Type B pancreatic cell (in vitro differentiated cells): Measurements from ENCODE around the gene SDF4. TPM values are rescaled to one million over a fixed set of nuclear protein-coding genes. Genes with fewer than 3 reads are reported as not detected.
A peak's percentile ranks its signal among the peaks of the same experiment; 100 is the strongest.

Experiments
- DNase-seq: peaks from one replicate; pipeline ENCODE4 v3.0.0; 2021; ENCODE audit warnings: mixed read lengths; ENCODE audit not compliant: unreplicated experiment; ENCODE audit errors: extremely low spot score
- H3K27ac Mint-ChIP-seq: 2 replicates; pipeline ENCODE4 v1.8.0; 2021; ENCODE audit warnings: mild to moderate bottlenecking, mixed read lengths
- H3K27me3 Mint-ChIP-seq: 2 replicates; pipeline ENCODE4 v1.8.0; 2021; ENCODE audit warnings: mixed read lengths
- H3K36me3 Mint-ChIP-seq: 2 replicates; pipeline ENCODE4 v1.8.0; 2021; ENCODE audit warnings: mixed read lengths
- H3K4me1 Mint-ChIP-seq: one replicate; pipeline ENCODE4 v1.8.0; 2021; ENCODE audit warnings: mixed read lengths; ENCODE audit not compliant: unreplicated experiment
- H3K4me3 Mint-ChIP-seq: 2 replicates; pipeline ENCODE4 v1.8.0; 2021; ENCODE audit warnings: mild to moderate bottlenecking, mixed read lengths
- H3K9me3 Mint-ChIP-seq: 2 replicates; pipeline ENCODE4 v1.8.0; 2021; ENCODE audit warnings: mixed read lengths
- long read RNA-seq: library from polyadenylated mRNA; unstranded; transcript quantifications from one replicate; pipeline ENCODE4 v2.0.0, GENCODE V29; 2020
- total RNA-seq: library from RNA; stranded (reverse); gene quantifications from 2 replicates; pipeline ENCODE4 v1.2.1, GENCODE V29; 2021; ENCODE audit warnings: low replicate concordance
- TF ChIP-seq, protein P1 (sequence below): fragments of 200-600 bp; sonication (generic); conservative IDR thresholded peaks from 2 replicates; pipeline ENCODE4 v1.5.0; 2021; ENCODE audit warnings: antibody characterized with exemption, mild to moderate bottlenecking

Gene SDF4, protein sequence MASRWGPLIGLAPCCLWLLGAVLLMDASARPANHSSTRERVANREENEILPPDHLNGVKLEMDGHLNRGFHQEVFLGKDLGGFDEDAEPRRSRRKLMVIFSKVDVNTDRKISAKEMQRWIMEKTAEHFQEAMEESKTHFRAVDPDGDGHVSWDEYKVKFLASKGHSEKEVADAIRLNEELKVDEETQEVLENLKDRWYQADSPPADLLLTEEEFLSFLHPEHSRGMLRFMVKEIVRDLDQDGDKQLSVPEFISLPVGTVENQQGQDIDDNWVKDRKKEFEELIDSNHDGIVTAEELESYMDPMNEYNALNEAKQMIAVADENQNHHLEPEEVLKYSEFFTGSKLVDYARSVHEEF
- 116 and 136 TPM in 2 replicates for total RNA-seq
- long read RNA-seq, partial matches to known transcripts, result 0 of 2 reads
- long read RNA-seq, other reads (novel, unspliced or antisense), result 2 of 2 reads

DNA sequence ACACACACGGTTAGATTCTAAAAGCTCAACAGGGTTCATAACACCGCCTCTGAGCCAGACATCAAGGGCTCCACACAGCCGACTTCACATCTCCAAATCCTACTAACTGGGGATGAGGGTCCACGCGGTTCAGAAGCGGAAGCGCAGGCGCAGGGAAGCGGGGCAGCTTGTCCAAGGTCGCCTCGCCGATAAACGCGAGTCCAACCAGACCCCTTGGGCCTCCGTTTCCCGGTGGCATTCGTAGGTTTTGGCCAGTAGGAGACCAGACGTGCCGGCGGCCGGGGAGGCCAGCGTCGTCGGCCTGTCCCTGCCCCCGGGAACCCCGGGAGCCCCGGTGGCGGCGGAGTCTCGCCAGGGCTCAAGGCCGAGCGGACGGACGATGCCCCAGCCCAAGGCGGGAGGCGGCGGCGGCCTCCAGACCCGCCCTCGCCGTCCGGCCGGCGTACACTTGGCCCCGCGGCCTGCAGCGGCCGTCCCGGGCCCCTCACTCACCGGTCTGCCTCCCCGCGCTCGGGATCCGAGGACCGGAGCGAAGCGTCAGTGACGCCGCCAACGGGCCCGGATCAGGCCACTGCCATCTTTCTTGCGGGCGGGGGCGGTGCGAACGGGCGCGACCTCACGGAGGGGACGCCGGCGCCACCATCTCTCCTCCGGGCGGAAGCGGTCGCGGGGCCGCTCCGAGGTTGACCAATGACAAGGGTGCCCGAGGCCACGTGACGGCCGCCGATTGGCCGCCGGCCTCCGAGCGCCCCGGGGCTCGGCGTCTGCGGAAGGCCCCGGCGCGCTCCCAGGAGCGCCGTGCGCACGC, at the start of gene SDF4:
Gene SDF4, minus strand, starts transcription at position 602 of the 808 bp plus-strand sequence. CDS start 3,229 bp downstream, outside the sequence.
- TF ChIP-seq, protein P1, sequence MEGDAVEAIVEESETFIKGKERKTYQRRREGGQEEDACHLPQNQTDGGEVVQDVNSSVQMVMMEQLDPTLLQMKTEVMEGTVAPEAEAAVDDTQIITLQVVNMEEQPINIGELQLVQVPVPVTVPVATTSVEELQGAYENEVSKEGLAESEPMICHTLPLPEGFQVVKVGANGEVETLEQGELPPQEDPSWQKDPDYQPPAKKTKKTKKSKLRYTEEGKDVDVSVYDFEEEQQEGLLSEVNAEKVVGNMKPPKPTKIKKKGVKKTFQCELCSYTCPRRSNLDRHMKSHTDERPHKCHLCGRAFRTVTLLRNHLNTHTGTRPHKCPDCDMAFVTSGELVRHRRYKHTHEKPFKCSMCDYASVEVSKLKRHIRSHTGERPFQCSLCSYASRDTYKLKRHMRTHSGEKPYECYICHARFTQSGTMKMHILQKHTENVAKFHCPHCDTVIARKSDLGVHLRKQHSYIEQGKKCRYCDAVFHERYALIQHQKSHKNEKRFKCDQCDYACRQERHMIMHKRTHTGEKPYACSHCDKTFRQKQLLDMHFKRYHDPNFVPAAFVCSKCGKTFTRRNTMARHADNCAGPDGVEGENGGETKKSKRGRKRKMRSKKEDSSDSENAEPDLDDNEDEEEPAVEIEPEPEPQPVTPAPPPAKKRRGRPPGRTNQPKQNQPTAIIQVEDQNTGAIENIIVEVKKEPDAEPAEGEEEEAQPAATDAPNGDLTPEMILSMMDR, result no peak
- Mint-ChIP-seq H3K4me1 (peaks cover 20% of the 10 kb centered on the region), H3K9me3 (no peaks in the 10 kb centered on the region), H3K36me3 (peaks cover 13% of the 10 kb centered on the region), H3K4me3 (peak within 1 kb of the TSS; percentile 97), H3K27me3 (no peaks in the 10 kb centered on the region), H3K27ac (peak within 1 kb of the TSS; percentile 95)
- peak; percentile 97 for DNase-seq

DNA sequence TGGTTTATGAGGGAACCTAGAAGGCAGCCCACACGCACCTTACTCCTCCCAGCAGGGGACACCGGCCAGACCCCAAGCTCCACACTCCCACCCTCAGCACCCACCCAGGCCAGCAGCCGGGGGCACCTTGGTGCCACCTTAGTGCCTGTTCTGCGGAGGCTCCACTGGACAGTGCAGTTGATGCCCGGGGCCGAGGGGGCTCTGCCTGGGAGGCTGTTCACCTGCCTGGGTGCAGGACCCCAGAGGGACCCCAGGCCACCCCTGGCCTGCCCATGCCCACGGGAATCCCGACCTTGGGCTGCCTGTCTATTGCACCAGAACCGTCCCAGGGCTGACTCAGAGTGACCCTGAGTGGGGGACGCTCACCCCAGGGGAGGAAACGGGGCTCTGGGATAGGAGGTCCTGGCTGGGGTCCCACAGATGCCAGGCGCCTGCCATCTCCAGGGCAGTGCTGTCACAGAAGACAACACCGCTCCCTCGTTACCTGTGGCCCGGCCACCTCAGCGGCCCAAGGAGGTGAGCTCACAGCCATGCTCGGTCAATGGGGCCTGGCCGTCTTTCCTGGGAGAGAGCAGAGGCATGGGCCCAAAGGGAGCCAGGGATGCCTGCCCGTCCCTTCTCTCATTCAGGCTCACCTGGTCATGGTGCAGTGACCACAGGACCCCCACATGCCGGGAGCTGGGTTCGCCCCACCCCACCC, 49.1 kb upstream of the SDF4 start:
- H3K4me3 Mint-ChIP-seq, result no peak overlapping the region
- no peaks in the 10 kb centered on the region for H3K4me1 Mint-ChIP-seq
- H3K27me3 Mint-ChIP-seq, result no peaks in the 10 kb centered on the region
- no peak overlapping the region for H3K27ac Mint-ChIP-seq
- no peaks in the 10 kb centered on the region for H3K36me3 Mint-ChIP-seq
- DNase-seq, result no peak
- H3K9me3 Mint-ChIP-seq, result no peaks in the 10 kb centered on the region
- TF ChIP-seq, protein P1, result no peak

DNA sequence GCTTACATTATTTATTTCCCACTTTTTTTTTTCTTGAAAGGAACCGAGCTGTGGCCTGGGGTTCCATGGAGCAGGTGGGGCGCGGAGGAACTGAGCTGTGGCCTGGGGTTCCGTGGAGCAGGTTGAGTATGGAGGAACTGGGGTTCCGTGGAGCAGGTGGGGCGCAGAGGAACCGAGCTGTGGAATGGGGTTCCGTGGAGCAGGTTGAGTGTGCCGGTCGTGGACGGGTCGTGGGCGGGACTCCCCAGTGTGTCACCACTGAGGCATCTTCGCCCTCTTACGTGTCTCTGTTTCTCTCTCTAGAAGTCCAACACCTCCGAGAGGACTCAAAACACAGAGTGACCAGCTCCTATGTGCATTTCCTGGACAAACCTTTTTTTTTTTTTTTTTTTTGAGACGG, 47.2 kb upstream of the SDF4 start:
- Mint-ChIP-seq H3K27ac (no peak overlapping the region), H3K4me3 (no peak overlapping the region), H3K9me3 (no peaks in the 10 kb centered on the region), H3K27me3 (no peaks in the 10 kb centered on the region), H3K4me1 (no peaks in the 10 kb centered on the region), H3K36me3 (no peaks in the 10 kb centered on the region)
- no peak for DNase-seq
- TF ChIP-seq, protein P1, result no peak

DNA sequence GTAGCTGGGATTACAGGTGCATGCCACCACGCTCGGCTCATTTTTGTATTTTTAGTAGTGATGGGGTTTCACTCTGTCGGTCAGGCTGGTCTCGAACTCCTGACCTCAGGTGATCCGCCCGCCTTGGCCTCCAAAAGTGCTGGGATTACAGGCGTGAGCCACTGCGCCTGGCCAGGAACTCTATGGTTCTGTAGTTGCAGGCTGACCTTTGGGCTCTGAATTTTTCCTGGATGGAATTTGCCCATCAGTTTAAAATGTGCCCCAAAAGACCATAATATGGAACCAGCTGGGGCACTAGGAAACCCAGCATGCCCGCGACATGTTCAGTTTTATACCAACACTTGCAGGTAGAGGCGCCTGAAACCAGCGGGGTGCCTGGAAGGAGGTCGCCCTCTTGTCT, 46.8 kb upstream of the SDF4 start:
- Mint-ChIP-seq H3K4me1 (no peaks in the 10 kb centered on the region), H3K27ac (no peak overlapping the region), H3K9me3 (no peaks in the 10 kb centered on the region), H3K27me3 (no peaks in the 10 kb centered on the region), H3K4me3 (no peak overlapping the region), H3K36me3 (no peaks in the 10 kb centered on the region)
- TF ChIP-seq, protein P1, result no peak
- DNase-seq, result no peak

DNA sequence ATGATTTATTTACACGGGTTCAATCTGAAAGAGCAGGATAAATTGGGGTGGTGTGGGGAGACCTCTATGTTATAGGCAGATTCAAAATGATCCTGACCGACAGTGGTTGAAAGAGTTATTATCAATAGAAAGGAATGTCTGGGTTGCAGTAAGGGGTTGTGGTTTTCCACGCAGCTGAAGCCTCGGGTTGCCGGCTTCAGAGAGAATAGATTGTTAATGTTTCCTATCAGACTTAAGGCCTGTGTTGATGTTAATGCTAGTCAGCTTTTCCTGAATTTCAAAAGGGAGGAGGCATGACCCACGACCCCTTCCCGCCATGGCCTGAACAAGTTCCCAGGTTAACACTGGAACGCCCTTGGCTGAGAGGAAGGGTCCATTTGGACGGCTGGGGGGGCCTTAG, 44.0 kb upstream of the SDF4 start:
- no peaks in the 10 kb centered on the region for H3K36me3 Mint-ChIP-seq
- H3K27ac Mint-ChIP-seq, result peak overlapping the region; percentile 7
- H3K27me3 Mint-ChIP-seq, result no peaks in the 10 kb centered on the region
- H3K4me3 Mint-ChIP-seq, result peak overlapping the region; percentile 67
- DNase-seq, result no peak
- TF ChIP-seq, protein P1, result no peak
- peaks cover 14% of the 10 kb centered on the region for H3K4me1 Mint-ChIP-seq
- no peaks in the 10 kb centered on the region for H3K9me3 Mint-ChIP-seq
